Cardiac muscle cell (in vitro differentiated cells and primary cell): ENCODE results near the gene CFI. TPM values are rescaled to one million over a fixed set of nuclear protein-coding genes. Genes with fewer than 3 reads are reported as not detected.

ENCODE experiments used
- DNase-seq, 2 donors: peaks; one replicate each; pipeline versions ENCODE4 v3.0.0 to v3.0.0-alpha.2; 2010 to 2017; ENCODE audit warnings: low read depth in 1 of 2, low spot score in 1 of 2
- H3K27ac ChIP-seq: fragments of 200-600 bp; sonication (generic); 2 replicates; pipeline ENCODE4 v1.5.1; 2016
- H3K27me3 ChIP-seq: fragments of 200-600 bp; sonication (generic); 2 replicates; pipeline ENCODE4 v1.6.0; 2016; ENCODE audit warnings: control low read depth
- H3K36me3 ChIP-seq: fragments of 200-600 bp; sonication (generic); 2 replicates; pipeline ENCODE4 v1.5.1; 2016; ENCODE audit warnings: control low read depth
- H3K4me1 ChIP-seq: fragments of 200-600 bp; sonication (generic); 2 replicates; pipeline ENCODE4 v1.8.1; 2017; ENCODE audit warnings: low read depth, mild to moderate bottlenecking, mixed run types
- H3K4me3 ChIP-seq: fragments of 200-600 bp; sonication (generic); 2 replicates; pipeline ENCODE4 v1.5.1; 2016; ENCODE audit warnings: mild to moderate bottlenecking
- H3K9me3 ChIP-seq: fragments of 200-600 bp; sonication (generic); 2 replicates; pipeline ENCODE4 v1.5.1; 2017; ENCODE audit warnings: low read depth, mild to moderate bottlenecking, control low read depth
- CTCF ChIP-seq: IDR thresholded peaks from 2 replicates; pipeline ENCODE4 v1.5.1; 2012; ENCODE audit warnings: low read depth, mild to moderate bottlenecking, low read length
- polyA plus RNA-seq: library from polyadenylated mRNA; unstranded; fragments of >200 nt; fragmentation: Nextera tagmentation; extraction: Ambion mirVana; gene quantifications from 2 replicates; pipeline ENCODE4 v1.2.1, GENCODE V29; 2016
- total RNA-seq: library from RNA; depleted of rRNA; stranded (reverse); fragments of >200 nt; gene quantifications from 2 replicates; pipeline ENCODE4 v1.2.3, GENCODE V29; 2016

CFI gene
- 2.1 and 3.2 TPM in 2 replicates for total RNA-seq
- polyA plus RNA-seq, result 2.6 and 5.2 TPM in 2 replicates

GRCh38 chr4:109801895-109802319 is at the start of gene CFI:
TSS of gene CFI (minus strand) at chr4:109801999. CDS start at chr4:109801971, 28 bp downstream.
- no peaks in the 10 kb centered on the region for H3K36me3 ChIP-seq
- H3K4me3 ChIP-seq, result no peak within 1 kb of the TSS
- H3K27ac ChIP-seq, result no peak within 1 kb of the TSS
- no peaks in the 10 kb centered on the region for H3K27me3 ChIP-seq
- no peaks in the 10 kb centered on the region for H3K9me3 ChIP-seq
- no peak for TF ChIP-seq CTCF
- DNase-seq, result peak in 1 of 2 donors; percentile 91
- H3K4me1 ChIP-seq, result no peaks in the 10 kb centered on the region

- DNase-seq, result no peak
- H3K4me1 ChIP-seq, result no peaks in the 10 kb centered on the region
- no peaks in the 10 kb centered on the region for H3K27me3 ChIP-seq
- no peak for TF ChIP-seq CTCF
- H3K36me3 ChIP-seq, result no peaks in the 10 kb centered on the region
- H3K27ac ChIP-seq, result no peak overlapping the region
- no peaks in the 10 kb centered on the region for H3K9me3 ChIP-seq
- no peak overlapping the region for H3K4me3 ChIP-seq
These were observed 48.8 kb upstream of the CFI start for GRCh38 chr4:109850601-109851000.

- Histone ChIP-seq H3K27me3 (no peaks in the 10 kb centered on the region), H3K36me3 (no peaks in the 10 kb centered on the region), H3K4me1 (no peaks in the 10 kb centered on the region), H3K4me3 (no peak overlapping the region), H3K27ac (no peak overlapping the region), H3K9me3 (no peaks in the 10 kb centered on the region)
- DNase-seq, result no peak
- no peak for TF ChIP-seq CTCF
These were observed 46.7 kb upstream of the CFI start for GRCh38 chr4:109848501-109848900.

- Histone ChIP-seq H3K4me3 (no peak within 1 kb of the TSS), H3K4me1 (no peaks in the 10 kb centered on the region), H3K27ac (no peak within 1 kb of the TSS), H3K36me3 (no peaks in the 10 kb centered on the region), H3K27me3 (no peaks in the 10 kb centered on the region), H3K9me3 (no peaks in the 10 kb centered on the region)
- no peak for TF ChIP-seq CTCF
- no peak for DNase-seq
These were observed 46.2 kb upstream of the CFI start, which contains the start of gene LRIT3 for GRCh38 chr4:109847896-109848442. TSS of gene LRIT3 (plus strand) at chr4:109848107. CDS start at chr4:109848202, 95 bp downstream.

- H3K27ac ChIP-seq, result no peak overlapping the region
- peak in 1 of 2 donors; percentile 24 for DNase-seq
- no peaks in the 10 kb centered on the region for H3K4me1 ChIP-seq
- H3K9me3 ChIP-seq, result no peaks in the 10 kb centered on the region
- H3K36me3 ChIP-seq, result no peaks in the 10 kb centered on the region
- no peak for TF ChIP-seq CTCF
- no peak overlapping the region for H3K4me3 ChIP-seq
- H3K27me3 ChIP-seq, result no peaks in the 10 kb centered on the region
These were observed 44.7 kb upstream of the CFI start for GRCh38 chr4:109846395-109847098.
